GM18519 (cell line): ENCODE data around the gene ATXN10.
"Not testable (repeated sequence)": the region's sequence is repeated elsewhere in the genome, so short reads cannot be mapped to it uniquely, and the experiment has no call there.

Source experiments
- ATAC-seq: cut with Tn5 transposase; IDR thresholded peaks from one replicate; pipeline ENCODE4 v1.9.1; 2021; ENCODE audit warnings: mild to moderate bottlenecking, moderate library complexity; ENCODE audit not compliant: unreplicated experiment, low FRiP score

Gene ATXN10, protein sequence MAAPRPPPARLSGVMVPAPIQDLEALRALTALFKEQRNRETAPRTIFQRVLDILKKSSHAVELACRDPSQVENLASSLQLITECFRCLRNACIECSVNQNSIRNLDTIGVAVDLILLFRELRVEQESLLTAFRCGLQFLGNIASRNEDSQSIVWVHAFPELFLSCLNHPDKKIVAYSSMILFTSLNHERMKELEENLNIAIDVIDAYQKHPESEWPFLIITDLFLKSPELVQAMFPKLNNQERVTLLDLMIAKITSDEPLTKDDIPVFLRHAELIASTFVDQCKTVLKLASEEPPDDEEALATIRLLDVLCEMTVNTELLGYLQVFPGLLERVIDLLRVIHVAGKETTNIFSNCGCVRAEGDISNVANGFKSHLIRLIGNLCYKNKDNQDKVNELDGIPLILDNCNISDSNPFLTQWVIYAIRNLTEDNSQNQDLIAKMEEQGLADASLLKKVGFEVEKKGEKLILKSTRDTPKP

DNA sequence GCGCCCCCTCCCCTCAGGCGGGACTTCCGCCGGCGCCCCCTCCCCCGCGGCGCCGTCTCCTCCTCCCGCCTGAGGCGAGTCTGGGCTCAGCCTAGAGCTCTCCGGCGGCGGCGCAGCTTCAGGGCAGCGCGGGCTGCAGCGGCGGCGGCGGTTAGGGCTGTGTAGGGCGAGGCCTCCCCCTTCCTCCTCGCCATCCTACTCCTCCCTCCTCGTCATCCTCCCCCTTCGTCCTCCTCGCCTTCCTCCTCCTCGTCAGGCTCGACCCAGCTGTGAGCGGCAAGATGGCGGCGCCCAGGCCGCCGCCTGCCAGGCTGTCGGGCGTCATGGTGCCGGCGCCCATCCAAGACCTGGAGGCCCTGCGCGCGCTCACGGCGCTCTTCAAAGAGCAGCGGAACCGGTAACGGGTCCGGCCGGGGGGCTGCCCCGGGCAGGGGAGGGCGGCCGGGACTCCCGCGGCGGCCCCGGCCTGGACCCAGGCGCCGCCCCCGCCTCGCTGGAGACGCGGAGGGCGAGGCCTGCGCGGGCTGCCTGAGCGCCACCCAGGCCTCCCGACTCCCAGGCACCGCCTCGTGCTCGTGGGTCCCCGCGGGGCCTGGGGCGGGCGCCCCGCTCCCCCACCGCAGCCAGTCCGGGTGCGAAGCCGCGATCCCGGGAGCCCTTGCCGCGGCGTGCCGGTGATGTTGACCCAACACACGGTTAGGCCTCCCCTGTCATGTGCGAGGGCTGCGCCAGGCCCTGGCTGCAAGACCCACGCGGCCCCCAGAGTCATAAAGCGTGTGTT lies at the start of gene ATXN10:
Gene ATXN10 (plus strand): TSS at position 52 of the 781 bp plus-strand sequence. CDS start 230 bp downstream, at position 282.
- no peak for ATAC-seq

DNA sequence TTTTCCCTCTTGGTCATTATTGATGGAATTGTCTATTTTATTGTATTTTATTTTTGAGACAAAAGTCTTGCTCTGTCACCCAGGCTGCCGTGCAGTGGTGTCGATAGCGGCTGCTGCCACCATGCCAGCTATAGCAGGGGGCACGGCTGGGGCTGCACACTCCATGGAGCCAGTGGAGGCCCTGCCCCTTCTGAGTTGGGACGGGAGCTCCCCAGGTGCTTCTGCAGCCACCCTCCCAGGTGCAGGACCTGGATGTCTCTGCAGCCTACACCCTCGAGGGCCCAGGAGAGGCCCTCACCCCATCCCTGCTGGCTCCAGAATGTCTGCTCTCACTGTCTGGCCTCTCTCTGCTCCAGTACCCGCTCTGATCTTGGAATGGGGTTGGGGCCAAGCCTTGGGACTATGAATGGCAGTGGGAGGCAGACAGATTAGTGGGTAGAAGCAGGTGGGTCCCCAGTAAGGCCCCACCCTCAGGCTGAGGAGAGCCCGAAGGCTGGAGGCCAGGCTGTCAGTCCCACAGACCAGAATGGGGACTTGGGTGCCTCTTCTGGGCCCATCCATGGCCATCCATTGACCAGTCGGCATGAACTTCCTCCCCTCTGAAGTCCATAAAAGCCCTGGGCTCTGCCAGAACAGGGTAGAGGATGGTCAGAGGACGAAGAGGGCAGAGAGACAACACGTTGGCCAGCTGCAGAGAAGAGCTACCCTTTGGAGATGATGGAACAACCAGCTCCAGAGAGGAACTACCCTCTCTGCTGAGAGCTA lies 49.6 kb upstream of the ATXN10 start:
- no peak for ATAC-seq

DNA sequence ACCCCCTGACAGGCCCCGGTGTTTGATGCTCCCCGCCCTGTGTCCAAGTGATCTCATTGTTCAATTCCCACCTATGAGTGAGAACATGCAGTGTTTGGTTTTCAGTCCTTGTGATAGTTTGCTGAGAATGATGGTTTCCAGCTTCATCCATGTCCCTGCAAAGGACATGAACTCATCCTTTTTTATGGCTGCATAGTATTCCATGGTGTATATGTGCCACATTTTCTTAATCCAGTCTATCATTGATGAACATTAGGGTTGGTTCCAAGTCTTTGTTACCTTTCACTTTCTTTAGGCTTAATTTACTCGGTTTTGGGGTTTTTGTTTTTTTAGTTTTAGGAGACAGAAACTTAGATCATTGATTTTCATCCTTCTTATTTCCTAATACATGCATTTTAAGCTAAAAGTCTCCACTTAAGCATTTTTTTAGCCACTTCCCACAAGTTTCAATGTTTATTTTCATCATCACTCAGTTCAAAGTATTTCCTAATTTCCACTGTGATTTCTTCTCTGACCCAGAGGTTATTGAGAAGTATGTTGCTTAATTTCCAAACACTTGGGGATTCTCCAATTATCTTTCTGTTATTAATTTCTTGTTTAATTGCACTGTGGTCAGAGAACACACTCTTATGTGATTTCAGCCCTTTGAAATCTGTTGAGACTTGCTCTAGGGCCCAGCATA lies 48.0 kb upstream of the ATXN10 start:
- not testable (repeated sequence) for ATAC-seq

DNA sequence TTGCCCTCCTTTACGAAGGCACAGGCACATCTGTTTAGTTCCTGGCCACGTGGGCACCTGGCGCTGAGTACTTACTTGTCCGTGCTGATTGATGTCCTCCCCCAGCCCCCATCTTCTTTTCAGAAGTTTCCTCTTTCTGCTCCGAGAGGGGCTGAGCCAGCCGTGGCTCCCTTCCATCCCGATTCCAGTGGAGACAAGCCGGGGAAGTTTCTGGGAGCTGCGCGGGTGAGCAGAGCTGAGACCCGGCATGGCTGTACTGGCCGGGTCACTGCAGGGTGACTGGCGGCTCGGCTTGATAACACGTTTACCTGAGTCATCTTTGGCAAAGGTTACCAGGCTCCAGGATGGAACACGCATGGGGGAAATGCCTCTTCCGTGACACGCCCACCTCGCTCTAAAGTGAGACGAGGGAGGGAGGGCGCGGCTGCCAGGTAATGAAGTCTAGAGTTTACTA lies 45.4 kb upstream of the ATXN10 start:
- ATAC-seq: no peak

DNA sequence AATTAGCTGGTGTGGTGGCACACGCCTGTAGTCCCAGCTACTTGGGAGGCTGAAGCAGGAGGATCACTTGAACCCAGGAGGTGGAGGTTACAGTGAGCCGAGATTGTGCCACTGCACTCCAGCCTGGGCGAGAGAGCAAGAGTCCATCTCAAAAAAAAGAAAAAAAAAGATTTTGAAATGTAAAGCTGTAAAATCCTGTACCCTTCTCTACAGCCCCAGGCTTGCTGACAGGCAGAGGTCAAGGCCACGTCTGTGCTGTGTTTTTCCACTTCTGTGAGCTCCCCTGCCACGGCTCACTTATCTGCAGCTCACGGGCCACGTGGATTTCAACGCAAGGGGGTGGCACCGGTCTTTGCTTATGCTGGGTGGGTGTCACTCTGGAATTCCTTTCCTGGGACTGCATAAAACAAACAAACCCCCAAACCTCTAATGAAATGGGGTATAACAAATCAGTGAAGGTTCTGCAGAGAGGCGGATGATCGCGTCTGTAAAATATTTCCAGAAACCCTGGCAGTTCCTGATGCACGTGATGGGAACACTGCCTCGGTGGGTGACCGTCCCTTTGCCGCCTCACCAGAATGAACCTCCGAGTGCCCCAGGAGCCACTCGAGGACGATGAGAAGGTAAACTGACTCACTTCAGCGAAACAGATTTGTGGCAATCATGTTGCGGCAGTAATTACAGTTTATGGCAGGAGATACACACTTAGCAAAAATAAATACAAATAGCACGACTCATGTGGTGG lies 44.0 kb upstream of the ATXN10 start:
- no peak for ATAC-seq

DNA sequence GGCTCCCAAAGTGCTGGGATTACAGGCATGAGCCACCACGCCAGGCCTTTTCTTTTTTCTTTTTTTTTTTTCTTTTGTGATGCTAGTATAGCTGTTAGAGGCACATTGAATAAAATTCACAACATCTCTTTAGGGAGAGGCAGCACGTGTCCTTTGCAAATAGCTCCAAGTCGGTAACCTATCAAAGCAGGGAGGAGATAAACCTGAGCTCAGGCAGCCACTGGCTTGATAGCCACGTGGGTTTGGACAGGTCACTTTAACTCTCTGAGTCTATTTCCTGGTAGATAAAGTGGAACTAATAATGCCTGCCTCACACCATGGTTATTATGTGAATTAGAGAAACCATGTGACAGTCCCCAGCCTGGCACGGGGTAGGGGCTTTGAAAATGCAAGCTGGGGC lies 43.1 kb upstream of the ATXN10 start:
- no peak for ATAC-seq

DNA sequence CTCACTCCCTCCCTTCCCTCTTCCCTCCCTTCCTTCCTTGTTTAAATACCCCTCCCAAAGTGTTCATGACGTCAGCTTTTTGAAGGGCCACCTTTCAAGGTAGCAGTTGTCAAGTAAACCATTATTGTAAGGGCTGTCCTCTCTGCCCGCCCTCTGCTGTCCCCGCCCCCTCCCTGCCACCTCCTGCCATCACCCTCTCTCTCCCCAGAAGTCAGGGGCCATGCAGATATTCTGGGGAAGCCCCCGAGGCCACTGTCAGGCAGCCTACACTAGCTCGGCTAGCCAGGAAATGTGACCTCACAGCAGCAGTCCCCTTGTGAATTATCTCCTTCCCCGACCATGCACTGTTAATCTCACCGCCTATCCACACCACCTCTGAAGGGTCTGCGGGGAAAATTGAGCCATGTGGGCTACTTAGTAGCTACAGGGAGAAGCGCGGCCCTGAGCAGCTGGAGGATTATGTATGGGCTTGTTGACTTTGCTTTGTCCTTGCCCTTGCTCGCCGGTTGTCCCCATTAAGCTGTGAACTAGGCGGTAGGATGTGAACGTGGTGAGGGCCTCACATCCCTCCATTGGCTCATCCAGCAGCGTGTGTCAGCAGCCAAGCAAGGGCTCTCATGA lies 42.1 kb upstream of the ATXN10 start:
- ATAC-seq: no peak

DNA sequence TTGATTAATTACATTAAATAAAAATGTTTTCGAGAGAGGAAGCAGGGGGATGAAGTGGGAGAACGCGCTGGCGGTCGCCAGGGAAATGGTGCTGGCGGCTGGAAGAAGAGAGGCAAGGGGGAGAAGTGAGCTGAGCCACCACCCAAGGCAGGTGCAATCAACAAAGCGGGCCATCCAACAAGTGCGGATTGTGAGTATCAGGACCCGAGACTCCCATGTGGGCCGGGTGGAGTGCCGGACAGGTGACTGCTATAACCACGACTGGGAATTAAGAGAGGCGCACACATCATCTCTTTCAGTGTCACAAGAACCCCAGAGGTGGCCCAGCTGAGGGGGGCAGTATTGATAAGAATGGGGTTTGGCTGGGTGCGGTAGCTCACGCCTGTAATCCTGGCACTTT lies 41.2 kb upstream of the ATXN10 start:
- ATAC-seq: no peak

DNA sequence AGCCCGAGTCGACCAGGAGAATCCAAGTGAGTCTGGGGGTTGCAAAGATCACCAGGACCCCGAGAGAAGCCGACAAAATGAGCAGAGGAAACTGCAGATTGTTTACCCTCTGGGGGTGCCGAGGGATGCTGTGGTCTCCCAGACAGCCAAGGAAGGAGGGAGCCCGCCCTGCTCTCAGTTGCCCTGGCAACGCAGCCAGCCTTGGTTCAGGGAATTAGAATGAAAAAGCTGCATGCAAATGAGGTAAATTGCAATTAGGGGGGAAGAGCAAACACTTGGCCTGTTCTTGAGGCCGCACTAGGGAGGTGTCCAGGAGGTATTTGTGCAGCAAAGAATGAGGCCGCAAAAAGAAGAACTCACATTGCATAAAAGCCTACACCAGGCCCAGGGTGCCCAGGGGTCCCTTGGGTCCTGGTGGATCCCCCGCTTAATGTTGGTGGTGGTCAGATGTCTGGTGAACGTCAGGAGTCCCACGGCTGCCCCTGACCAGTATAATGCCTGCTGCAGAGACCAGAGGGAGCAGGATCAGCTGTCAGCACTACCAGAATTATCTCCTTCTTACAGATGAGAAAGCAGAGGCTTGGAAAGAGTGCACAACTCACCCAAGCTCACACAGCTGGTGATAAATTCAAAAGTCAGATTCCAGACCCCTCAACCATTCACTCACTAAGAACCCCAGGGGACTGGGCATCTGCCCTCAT lies 40.3 kb upstream of the ATXN10 start:
- ATAC-seq: no peak

DNA sequence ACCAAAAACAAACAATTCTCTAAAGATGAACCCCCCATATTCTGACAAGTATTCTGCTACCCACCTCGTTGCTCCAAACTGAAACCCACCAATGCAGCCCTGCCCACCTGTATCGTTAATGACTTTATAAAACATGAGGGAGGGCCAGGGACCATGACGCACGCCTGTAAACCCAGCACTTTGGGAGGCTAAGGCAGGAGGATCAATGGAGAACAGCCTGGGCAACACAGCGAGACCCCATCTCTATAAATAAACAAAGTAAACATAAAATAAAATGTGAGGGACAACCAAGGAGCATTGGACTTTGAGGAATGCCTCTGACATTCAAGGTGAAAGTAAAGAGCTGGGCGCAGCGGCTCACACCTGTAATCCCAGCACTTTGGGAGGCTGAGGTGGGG lies 39.8 kb upstream of the ATXN10 start:
- ATAC-seq: no peak

DNA sequence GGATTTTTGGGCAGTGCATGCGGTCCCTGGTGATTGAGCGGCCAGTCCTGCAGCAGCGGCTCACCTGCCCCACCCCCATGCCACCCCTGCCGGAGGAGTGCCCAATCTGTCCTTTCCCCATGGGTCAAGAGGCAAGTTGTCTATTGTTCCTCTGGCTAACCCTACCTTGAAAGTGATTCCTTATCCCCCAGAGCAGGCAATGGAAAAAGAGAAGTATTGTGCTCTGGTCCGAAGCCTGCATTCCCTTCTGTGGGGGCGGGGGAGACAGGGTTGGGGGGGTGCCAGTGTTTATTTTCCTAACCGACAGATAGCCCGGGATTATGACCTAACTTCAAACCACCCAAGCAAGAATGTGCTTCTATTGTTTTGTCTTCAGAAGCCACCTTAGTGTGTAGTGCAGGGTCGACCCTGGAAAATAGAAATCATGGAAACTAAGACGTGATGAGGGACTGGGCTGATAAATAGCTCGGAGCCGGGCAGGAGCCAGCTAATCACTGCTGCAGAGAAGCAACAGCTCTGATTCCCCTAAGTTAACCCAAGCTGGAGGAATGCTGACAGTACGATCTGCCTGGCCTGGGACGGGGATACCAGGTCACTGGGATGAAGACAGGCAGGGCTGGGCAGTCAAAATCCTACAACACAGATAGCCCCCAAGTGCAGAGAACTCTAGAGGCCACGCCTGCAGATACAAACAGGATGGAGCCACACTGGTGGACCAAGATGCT lies 38.7 kb upstream of the ATXN10 start:
- no peak for ATAC-seq

DNA sequence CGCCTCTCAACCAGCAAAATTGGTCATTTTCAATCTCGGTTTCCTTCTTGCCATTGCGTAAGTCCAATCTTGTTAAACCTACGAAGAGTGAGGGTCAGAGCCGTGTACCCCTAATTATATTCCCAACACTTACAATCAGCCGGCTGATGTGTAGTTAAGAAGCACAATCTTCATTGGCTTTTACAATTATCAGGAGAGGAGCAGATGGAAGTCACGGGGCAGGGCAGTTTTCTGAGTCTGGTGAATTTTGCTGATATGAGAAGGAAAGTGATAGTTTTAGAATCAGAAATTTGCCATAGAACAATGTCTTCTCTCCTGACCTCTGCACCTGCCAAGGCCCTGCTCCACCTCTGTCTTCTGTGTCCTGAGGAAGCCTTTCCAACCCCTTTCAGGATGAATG lies 35.0 kb upstream of the ATXN10 start:
- ATAC-seq: no peak

DNA sequence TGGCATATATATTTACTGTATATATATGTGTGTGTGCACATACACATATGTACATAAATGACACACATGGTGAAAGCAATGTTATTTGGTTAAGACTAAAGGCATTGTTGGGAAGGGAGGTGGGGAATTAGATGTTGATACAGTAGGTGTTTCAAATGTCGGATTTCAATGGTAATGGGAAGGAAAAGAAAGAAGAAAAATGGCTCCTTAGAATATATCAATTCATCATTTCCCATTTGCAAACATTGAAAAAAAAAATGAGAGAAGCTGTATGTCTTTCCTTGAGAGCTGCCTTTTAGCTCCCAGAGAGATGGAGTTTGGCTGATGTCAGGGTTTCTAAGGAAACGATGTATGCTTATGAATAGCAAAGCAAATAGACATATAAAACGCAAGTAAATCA lies 33.4 kb upstream of the ATXN10 start:
- no peak for ATAC-seq

DNA sequence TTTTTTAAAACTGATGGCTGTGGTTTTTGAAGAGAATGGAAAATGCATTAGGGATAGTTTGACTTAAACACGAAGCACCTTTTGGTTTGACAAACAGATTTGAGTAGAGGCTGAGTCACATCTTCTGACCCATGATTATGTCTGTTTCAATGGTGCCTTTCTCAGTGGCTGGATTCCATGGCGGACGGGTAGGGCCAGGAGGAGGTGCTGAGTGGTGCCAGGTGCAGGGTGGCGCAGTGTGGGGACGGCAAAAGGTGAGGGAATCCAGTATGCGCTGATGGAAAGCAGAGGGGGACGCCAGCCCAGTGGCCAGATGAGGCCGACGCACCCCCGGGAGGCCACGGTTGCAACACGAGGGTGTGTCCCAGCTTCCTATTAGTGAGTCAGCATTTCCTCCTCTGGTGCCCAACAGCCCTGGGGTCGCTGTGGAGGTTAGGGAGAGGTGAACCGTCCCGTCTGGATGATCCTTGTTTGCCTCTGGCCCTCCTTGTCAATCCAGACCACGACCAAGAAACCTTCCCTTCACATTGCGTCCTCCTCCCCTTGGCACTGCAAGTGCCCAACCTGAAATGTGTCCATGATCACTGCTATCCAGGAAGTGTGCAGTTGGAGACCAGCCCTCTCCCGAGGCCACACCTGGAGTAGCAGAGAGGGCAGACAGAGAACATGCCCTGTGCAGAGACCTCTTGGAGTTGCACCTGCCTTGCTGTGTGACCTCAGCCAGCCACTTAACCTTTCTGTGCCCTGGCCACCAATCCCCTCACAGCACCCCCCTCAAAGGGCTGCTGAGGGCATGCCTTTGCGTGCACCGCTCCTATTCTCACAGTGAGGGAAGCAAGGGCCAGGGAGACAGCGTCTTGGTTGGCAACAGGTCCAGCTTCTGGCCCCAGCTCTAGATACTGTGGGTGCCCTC lies 32.5 kb upstream of the ATXN10 start:
- ATAC-seq: no peak

DNA sequence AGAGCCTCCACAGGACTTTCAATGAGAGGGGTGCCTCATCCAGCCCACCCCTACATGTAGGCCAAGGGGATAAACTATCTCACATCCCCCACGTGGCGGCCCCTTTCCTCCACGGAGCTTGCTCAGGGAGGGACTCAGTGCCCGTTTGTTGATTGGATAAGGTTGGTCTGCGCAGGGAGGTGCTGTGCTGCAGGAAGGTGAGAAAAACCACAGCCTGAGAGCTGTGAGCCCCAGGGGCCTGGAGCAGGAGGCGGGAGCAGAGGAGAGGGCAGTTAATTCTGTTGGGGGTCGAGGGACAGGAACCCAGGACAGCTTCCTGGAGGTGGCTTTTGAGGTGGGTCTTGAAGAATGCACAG lies 31.9 kb upstream of the ATXN10 start:
- ATAC-seq: no peak

DNA sequence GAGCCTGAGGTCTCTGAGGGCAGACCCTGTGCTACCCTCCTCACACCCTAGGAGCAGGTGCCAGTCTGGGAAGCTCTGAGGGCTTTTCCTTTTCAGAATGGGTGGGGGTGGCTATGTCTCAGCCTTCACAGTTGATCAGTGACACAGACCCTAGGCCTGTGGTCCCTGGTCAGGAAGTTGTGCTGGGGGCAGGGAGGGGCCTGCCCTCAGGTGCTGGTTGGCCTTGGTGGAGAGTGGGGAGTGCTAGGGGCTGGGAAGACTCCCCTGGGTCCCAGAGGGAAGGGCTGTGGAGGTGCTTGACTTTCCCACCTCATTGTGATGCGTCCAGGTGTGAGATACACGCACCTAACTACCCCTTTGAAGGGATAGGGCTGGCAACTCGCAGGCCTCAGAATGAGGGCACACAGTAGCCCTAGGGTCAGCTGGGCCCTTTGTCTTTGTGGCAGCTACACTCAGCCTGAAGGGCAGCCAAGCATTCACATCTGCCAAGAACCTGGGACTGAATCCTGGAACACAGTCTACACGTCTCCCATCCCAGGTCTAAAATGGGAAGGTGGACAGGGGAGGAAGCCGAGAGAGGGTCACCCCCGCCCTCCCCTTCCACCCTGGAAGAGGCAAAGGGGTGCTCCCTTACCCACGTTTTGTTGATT lies 31.2 kb upstream of the ATXN10 start:
- no peak for ATAC-seq
